Measurements from ENCODE around the gene UIMC1.
"Not testable (repeated sequence)": the region's sequence is repeated elsewhere in the genome, so short reads cannot be mapped to it uniquely, and the experiment has no call there.

The UIMC1 gene

GRCh38 chr5:177010153-177010552, 3.6 kb upstream of the UIMC1 start:
- FAIRE-seq, result no peak
- no peak for DNase-seq (ENCODE audit: insufficient read length, low spot score)

- DNase-seq (ENCODE audit: insufficient read length, low spot score), result no peak
- FAIRE-seq, result no peak
Measured at GRCh38 chr5:177008716-177009115, 2.1 kb upstream of the UIMC1 start.

GRCh38 chr5:177005619-177006264, 837 bp downstream of the UIMC1 start:
- DNase-seq (ENCODE audit: insufficient read length, low spot score), result no peak
- no peak for FAIRE-seq

GRCh38 chr5:177004961-177005360, 1.6 kb downstream of the UIMC1 start:
- DNase-seq (ENCODE audit: insufficient read length, low spot score), result no peak
- no peak for FAIRE-seq

- DNase-seq (ENCODE audit: insufficient read length, low spot score) (no peak), FAIRE-seq (no peak)
Measured at GRCh38 chr5:177003649-177004048, 2.9 kb downstream of the UIMC1 start.

- FAIRE-seq; DNase-seq (ENCODE audit: insufficient read length, low spot score): not testable (repeated sequence)
Measured at GRCh38 chr5:176999526-176999925, 7.1 kb downstream of the UIMC1 start.

GRCh38 chr5:176998828-176999227, 7.8 kb downstream of the UIMC1 start:
- FAIRE-seq (no peak), DNase-seq (ENCODE audit: insufficient read length, low spot score) (no peak)

GRCh38 chr5:176996780-176997179, 9.8 kb downstream of the UIMC1 start:
- FAIRE-seq, result no peak
- DNase-seq (ENCODE audit: insufficient read length, low spot score), result no peak

- FAIRE-seq (no peak), DNase-seq (ENCODE audit: insufficient read length, low spot score) (no peak)
Measured at GRCh38 chr5:176995896-176996767, 10.4 kb downstream of the UIMC1 start.

- DNase-seq (ENCODE audit: insufficient read length, low spot score) (no peak), FAIRE-seq (no peak)
Measured at GRCh38 chr5:176995122-176995490, 11.5 kb downstream of the UIMC1 start.

GRCh38 chr5:176994460-176995121, 12.0 kb downstream of the UIMC1 start:
- FAIRE-seq (no peak), DNase-seq (ENCODE audit: insufficient read length, low spot score) (no peak)

- not testable (repeated sequence) for FAIRE-seq; DNase-seq (ENCODE audit: insufficient read length, low spot score)
Measured at GRCh38 chr5:176993081-176993480, 13.5 kb downstream of the UIMC1 start.

- FAIRE-seq (no peak), DNase-seq (ENCODE audit: insufficient read length, low spot score) (no peak)
Measured at GRCh38 chr5:176987583-176987982, 19.0 kb downstream of the UIMC1 start.

GRCh38 chr5:176986280-176986679, 20.3 kb downstream of the UIMC1 start:
- FAIRE-seq (no peak), DNase-seq (ENCODE audit: insufficient read length, low spot score) (no peak)

GRCh38 chr5:176985516-176985915, 21.1 kb downstream of the UIMC1 start:
- FAIRE-seq, result no peak

GRCh38 chr5:176984176-176984575, 22.4 kb downstream of the UIMC1 start:
- FAIRE-seq; DNase-seq (ENCODE audit: insufficient read length, low spot score): not testable (repeated sequence)

More at GRCh38 chr5:176985516-176985915, 21.1 kb downstream of the UIMC1 start:
- DNase-seq (ENCODE audit: insufficient read length, low spot score), result no peak

- FAIRE-seq; DNase-seq (ENCODE audit: insufficient read length, low spot score): not testable (repeated sequence)
Measured at GRCh38 chr5:176983593-176983992, 23.0 kb downstream of the UIMC1 start.

- DNase-seq (ENCODE audit: insufficient read length, low spot score); FAIRE-seq: not testable (repeated sequence)
Measured at GRCh38 chr5:176983112-176983511, 23.5 kb downstream of the UIMC1 start.

GRCh38 chr5:176980818-176981217, 25.8 kb downstream of the UIMC1 start:
- DNase-seq (ENCODE audit: insufficient read length, low spot score) (no peak), FAIRE-seq (no peak)

- FAIRE-seq (no peak), DNase-seq (ENCODE audit: insufficient read length, low spot score) (no peak)
Measured at GRCh38 chr5:176979669-176980068, 26.9 kb downstream of the UIMC1 start.

- FAIRE-seq (no peak), DNase-seq (ENCODE audit: insufficient read length, low spot score) (no peak)
Measured at GRCh38 chr5:176965633-176966032, 40.9 kb downstream of the UIMC1 start.
